NCI-H446 (cell line): ENCODE results near the gene REL.

Experiments used
- DNase-seq, 2 experiments: peaks; one replicate each; lab custom pipeline; 2025; lab: John Stamatoyannopoulos, UW

REL gene

GRCh38 chr2:60964651-60965498 lies 83.5 kb downstream of the REL start:
- DNase-seq, result no peak

- no peak for DNase-seq
Observed at GRCh38 chr2:60965499-60965785, 84.1 kb downstream of the REL start.

- no peak for DNase-seq
Observed at GRCh38 chr2:60966507-60967405, 85.4 kb downstream of the REL start.

- DNase-seq, result no peak
Observed at GRCh38 chr2:60972889-60973656, 91.7 kb downstream of the REL start.

- no peak for DNase-seq
Observed at GRCh38 chr2:60973705-60974104, 92.3 kb downstream of the REL start.

GRCh38 chr2:60974652-60975051 lies 93.3 kb downstream of the REL start:
- no peak for DNase-seq
